Neutrophil (primary cell): ENCODE measurements around the gene PAAF1.
"Not testable (repeated sequence)": the region's sequence is repeated elsewhere in the genome, so short reads cannot be mapped to it uniquely, and the experiment has no call there.

Source experiments
- H3K27ac ChIP-seq: fragments of 200-600 bp; sonication (generic); 2 replicates; pipeline ENCODE4 v1.5.1; 2016; ENCODE audit warnings: mild to moderate bottlenecking, moderate library complexity
- H3K27me3 ChIP-seq: fragments of 200-600 bp; sonication (generic); 2 replicates; pipeline ENCODE4 v1.6.0; 2016; ENCODE audit warnings: mild to moderate bottlenecking
- H3K36me3 ChIP-seq: fragments of 200-600 bp; sonication (generic); 2 replicates; pipeline ENCODE4 v1.5.1; 2017
- H3K4me1 ChIP-seq, 2 experiments: fragments of 200-600 bp in 1 of 2; sonication (generic) in 1 of 2; 1 replicate in 1 of 2; 2 replicates in 1 of 2; pipeline versions ENCODE4 v1.5.1 to v1.6.1; 2013 to 2016; ENCODE audit warnings: low read depth in 1 of 2, low read length in 1 of 2, mild to moderate bottlenecking in 1 of 2, moderate library complexity in 1 of 2; ENCODE audit not compliant: control insufficient read depth in 1 of 2, insufficient read depth in 1 of 2
- H3K4me3 ChIP-seq, 2 experiments: fragments of 200-600 bp in 1 of 2; sonication (generic) in 1 of 2; 1 replicate in 1 of 2; 2 replicates in 1 of 2; pipeline ENCODE4 v1.5.1; 2013 to 2016; ENCODE audit warnings: low read depth in 1 of 2, low read length in 1 of 2, mild to moderate bottlenecking in 1 of 2, moderate library complexity in 1 of 2
- H3K9me3 ChIP-seq: fragments of 200-600 bp; sonication (generic); 2 replicates; pipeline ENCODE4 v1.5.1; 2016
- CTCF ChIP-seq: fragments of 200-600 bp; sonication (generic); IDR thresholded peaks from 2 replicates; pipeline ENCODE4 v1.5.1; 2016; ENCODE audit warnings: antibody characterized with exemption

PAAF1 gene

DNA sequence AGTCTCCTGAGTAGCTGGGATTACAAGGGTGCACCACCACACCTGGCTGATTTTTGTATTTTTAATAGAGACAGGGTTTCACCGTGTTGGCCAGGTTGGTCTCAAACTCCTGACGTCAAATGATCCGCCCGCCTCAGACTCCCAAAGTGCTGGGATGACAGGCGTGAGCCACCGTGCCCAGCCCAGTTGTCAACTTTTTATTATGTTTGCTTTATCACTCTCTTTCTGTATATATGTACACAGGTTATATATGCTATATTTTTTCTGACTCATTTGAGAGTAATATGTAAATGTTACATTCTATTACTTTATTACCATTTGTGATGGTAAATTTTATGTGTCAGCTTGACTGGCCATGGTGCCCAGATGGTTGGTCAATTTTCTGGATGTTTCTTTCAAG lies 55.2 kb downstream of the PAAF1 start:
- Histone ChIP-seq H3K36me3 (peaks cover 37% of the 10 kb centered on the region), H3K9me3 (no peaks in the 10 kb centered on the region), H3K27ac (no peak overlapping the region), H3K4me3 (no peak overlapping the region), H3K4me1 (no peaks in the 10 kb centered on the region), H3K27me3 (no peaks in the 10 kb centered on the region)
- no peak for TF ChIP-seq CTCF

DNA sequence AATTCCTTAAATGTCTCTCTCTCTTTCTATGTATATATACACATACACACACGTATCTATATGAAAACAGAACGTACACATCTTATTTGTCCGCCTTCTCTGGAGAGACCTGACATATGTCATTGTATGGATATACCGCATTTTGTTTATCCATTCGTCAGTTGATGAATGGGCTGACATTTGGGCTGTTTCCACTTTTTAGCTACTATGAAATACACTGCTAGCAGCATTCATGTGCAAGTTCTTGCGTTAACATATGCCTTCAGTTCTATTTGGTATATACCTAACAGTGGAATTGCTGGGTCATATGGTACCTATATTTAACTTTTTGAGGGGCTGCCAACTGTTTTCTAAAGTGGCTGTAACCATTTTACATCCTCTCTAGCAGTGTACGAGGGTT lies 56.0 kb downstream of the PAAF1 start:
- Histone ChIP-seq H3K27me3 (no peaks in the 10 kb centered on the region), H3K4me1 (no peaks in the 10 kb centered on the region), H3K4me3 (no peak overlapping the region), H3K27ac (no peak overlapping the region), H3K36me3 (peaks cover 29% of the 10 kb centered on the region), H3K9me3 (no peaks in the 10 kb centered on the region)
- no peak for TF ChIP-seq CTCF

- not testable (repeated sequence) for H3K9me3 ChIP-seq, H3K27ac ChIP-seq, H3K4me3 ChIP-seq, H3K27me3 ChIP-seq, H3K4me1 ChIP-seq
- H3K36me3 ChIP-seq, result peaks cover 12% of the 10 kb centered on the region
Observed at GRCh38 chr11:73936047-73936446, 59.2 kb downstream of the PAAF1 start.

DNA sequence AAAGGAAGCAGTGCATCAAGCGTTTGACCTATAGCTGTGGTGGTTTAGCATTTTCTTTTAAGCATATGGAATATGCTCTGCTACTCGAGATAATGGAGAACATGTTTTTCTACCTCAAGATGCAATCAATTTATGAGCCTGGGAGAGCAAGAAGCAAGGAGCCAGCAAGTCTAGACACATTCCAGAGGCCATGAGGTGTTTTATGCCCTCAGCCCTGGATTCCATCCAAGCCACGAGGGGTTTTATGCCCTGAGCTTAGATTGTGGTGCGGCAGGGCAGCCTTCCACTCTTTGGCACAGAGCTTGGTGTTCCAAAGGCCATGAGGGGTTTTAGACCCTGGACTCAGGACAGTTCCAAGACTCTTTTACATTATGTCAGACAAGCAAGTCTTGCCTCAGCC lies 62.3 kb downstream of the PAAF1 start:
- H3K4me1 ChIP-seq, result no peaks in the 10 kb centered on the region
- H3K27ac ChIP-seq, result no peak overlapping the region
- H3K27me3 ChIP-seq, result no peaks in the 10 kb centered on the region
- H3K36me3 ChIP-seq, result peaks cover 3% of the 10 kb centered on the region
- H3K9me3 ChIP-seq, result no peaks in the 10 kb centered on the region
- no peak overlapping the region for H3K4me3 ChIP-seq
- no peak for TF ChIP-seq CTCF

DNA sequence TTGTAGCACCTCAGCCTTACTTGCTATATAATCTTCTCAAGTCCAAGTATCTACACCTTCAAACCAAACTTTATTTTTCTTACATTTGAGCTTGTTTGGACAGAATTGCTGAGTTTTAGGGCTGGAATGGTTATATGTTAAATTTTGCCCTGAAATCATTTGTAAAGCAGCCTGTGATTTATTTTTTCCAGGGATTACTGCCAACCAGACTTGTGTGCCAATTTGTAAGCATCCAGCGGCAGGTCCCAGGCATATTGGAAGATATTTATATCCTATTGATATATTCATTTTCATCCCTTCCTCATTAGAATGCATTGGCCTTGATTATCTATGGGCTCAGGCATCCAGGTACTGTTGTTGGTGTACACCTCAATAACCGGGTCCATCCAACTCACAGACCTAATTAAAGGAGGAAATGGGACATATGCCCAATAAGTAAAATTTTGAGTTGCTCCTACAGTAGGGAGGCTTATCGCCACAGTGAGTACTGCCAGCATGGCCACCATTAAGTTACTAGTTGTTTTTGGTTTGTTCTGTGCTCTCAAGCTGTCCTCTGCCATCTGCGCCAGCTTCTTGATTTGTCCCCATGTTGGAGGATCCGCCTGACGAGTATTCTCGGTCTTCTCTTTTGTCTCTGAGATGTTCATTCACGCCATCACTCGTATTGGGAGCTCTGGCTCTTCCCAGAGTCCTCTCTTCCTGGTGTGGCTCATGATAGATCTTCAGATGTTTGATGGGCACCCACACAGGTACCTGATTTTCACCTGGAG lies 64.2 kb downstream of the PAAF1 start:
- TF ChIP-seq CTCF, result no peak
- no peak overlapping the region for H3K4me3 ChIP-seq
- H3K4me1 ChIP-seq, result no peaks in the 10 kb centered on the region
- H3K27me3 ChIP-seq, result no peaks in the 10 kb centered on the region
- H3K27ac ChIP-seq, result no peak overlapping the region
- H3K36me3 ChIP-seq, result no peaks in the 10 kb centered on the region
- no peaks in the 10 kb centered on the region for H3K9me3 ChIP-seq

GRCh38 chr11:73942010-73942409 lies 65.2 kb downstream of the PAAF1 start:
- no peaks in the 10 kb centered on the region for H3K27me3 ChIP-seq
- H3K4me3 ChIP-seq, result no peak overlapping the region
- no peaks in the 10 kb centered on the region for H3K36me3 ChIP-seq
- TF ChIP-seq CTCF, result no peak
- no peak overlapping the region for H3K27ac ChIP-seq
- H3K4me1 ChIP-seq, result no peaks in the 10 kb centered on the region
- H3K9me3 ChIP-seq, result no peaks in the 10 kb centered on the region
